IMR-90 (cell line): Measurements from ENCODE around the gene CALD1.

ENCODE experiments used
- BHLHE40 ChIP-seq: fragments of 150-350 bp; IDR thresholded peaks from 2 replicates; pipeline ENCODE4 v1.6.1; 2016; ENCODE audit warnings: mild to moderate bottlenecking, low read depth, low read length
- POLR2A ChIP-seq: IDR thresholded peaks from 2 replicates; pipeline ENCODE4 v1.6.1; 2012; ENCODE audit warnings: mild to moderate bottlenecking, low read depth, low read length
- TF ChIP-seq, protein P1 (sequence below): conservative IDR thresholded peaks from 2 replicates; pipeline ENCODE4 v1.5.1; 2012; ENCODE audit warnings: mild to moderate bottlenecking, low read depth, low read length, improper control_type of control experiment

DNA sequence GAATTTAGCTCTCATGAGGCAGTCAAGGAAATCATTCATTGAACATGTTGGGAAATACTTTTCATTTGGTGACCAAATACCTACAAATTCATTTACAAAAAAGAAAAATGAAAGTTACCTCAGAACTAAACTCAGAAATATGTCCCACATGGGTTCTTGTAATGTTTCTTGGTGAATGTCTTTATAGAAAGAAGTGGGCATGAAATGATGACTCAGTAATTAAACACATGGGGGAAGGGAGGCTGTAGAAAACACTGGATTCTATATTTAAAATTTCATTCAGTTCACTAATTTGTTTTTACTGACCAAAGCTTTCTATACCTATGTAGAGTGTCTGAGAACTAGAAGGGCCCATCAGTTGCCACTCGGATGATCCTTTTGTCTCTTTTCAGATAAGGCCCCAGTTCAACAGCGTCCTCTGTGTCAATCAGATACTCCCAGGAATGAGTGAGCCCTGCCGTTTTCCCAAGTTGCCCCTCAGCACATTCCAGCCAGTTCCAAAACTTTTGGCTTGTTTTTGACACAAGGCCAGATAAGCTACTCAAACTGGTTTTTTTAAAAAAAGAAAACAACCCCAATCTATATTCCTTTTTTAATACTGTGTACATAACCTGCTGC, 157.6 kb downstream of the CALD1 start:
- no peak for TF ChIP-seq POLR2A
- TF ChIP-seq, protein P1, sequence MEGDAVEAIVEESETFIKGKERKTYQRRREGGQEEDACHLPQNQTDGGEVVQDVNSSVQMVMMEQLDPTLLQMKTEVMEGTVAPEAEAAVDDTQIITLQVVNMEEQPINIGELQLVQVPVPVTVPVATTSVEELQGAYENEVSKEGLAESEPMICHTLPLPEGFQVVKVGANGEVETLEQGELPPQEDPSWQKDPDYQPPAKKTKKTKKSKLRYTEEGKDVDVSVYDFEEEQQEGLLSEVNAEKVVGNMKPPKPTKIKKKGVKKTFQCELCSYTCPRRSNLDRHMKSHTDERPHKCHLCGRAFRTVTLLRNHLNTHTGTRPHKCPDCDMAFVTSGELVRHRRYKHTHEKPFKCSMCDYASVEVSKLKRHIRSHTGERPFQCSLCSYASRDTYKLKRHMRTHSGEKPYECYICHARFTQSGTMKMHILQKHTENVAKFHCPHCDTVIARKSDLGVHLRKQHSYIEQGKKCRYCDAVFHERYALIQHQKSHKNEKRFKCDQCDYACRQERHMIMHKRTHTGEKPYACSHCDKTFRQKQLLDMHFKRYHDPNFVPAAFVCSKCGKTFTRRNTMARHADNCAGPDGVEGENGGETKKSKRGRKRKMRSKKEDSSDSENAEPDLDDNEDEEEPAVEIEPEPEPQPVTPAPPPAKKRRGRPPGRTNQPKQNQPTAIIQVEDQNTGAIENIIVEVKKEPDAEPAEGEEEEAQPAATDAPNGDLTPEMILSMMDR: no peak
- no peak for TF ChIP-seq BHLHE40
